Left colon (tissue), 2 donors: ENCODE measurements around the gene ZCCHC24. TPM values are rescaled to one million over a fixed set of nuclear protein-coding genes. Genes with fewer than 3 reads are reported as not detected.
"Not testable (repeated sequence)": the region's sequence is repeated elsewhere in the genome, so short reads cannot be mapped to it uniquely, and the experiment has no call there.

Source experiments
- ATAC-seq: fragments of 200-7000 bp; cut with Tn5 transposase; one replicate; pipeline ENCODE4 v1.9.1; 2020; ENCODE audit warnings: mild to moderate bottlenecking, moderate library complexity
- DNase-seq, 2 donors: peaks; one replicate each; pipeline ENCODE4 v3.0.0-alpha.2; 2020
- intact Hi-C, 2 donors: fragments of 100-400 bp; cut with DNase I in 1 of 2; cut with micrococcal nuclease in 1 of 2; formaldehyde crosslinking; loops; one replicate each; pipeline versions ENCODE4 v1.11.2 to v1.14.0; 2022; cut with DNase I, micrococcal nuclease
- total RNA-seq, 2 donors: library from RNA; stranded (reverse); fragmentation: NEBNext Ultra II Directional; extraction: Animal tissue kit (Norgen Biotek cat#: 25700); gene quantifications; one replicate each; pipeline ENCODE4 v1.2.1, GENCODE V29; 2021
- donor health status: DM: no; HTN: no; CAD: no.
- donor health status: DM: yes; HTN: yes; CAD: no.

The ZCCHC24 gene
- total RNA-seq, 2 donors from 2014 or later: 5.3 to 18.4 TPM

DNA sequence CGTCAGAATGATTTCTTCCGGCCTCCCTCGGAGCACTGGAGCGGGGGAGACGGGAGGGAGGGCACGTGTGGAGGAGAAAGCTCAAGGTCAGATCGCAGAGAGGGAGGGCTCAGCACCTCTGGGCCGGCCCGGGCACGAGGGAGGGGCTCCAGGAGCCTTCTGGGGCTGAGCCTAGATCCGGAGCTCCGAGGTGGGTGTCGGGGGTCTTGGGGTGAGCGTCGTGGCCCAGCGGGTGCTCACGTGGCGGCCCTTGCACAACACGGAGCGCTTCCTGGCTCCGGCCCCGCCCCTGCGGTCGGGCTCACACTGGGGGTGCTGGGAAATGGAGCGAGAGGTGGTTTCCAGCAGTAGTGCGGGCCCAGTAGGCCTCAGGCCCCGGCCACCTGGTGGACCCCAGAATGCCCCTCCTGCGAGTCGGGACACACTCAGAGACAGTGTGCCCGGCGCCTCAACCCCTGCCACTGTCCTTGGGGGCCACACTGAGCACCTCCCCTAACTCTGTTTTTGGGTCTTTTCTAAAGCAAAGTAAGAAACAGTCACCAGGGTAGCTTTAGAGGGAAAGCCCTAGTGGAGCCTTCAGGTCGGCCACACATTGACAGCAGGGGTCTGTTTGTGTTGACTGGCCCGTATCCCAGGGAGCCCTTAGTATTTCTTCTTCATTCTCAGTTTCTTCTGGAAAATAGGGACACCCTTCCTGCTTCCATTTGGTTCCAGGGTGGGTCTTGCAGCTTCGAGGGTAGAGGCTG, 97.4 kb downstream of the ZCCHC24 start:
- intact Hi-C loops: no loop called here
- DNase-seq (peak; percentile 83 to 84), ATAC-seq (peak; percentile 66)

DNA sequence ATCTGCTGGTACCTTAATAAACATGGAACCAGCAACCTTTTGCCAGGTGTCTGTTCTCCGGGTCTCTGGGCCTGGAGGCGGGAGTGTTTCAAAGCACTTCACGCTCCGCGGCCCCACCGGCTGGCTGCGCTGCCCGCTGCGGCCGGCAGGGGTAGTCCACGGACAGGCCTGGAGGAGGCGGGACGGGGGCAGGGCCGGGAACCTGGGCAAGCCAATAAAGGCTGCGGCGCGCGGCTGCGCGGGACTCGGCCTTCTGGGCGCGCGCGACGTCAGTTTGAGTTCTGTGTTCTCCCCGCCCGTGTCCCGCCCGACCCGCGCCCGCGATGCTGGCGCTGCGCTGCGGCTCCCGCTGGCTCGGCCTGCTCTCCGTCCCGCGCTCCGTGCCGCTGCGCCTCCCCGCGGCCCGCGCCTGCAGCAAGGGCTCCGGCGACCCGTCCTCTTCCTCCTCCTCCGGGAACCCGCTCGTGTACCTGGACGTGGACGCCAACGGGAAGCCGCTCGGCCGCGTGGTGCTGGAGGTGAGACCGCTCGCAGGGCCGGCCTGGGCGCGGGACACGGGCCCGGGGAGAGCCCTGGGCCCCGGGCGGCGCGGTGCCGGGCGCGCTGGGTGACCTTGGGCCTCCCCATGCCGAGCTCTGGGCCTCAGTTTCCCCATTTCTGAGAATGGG, 98.1 kb downstream of the ZCCHC24 start, which contains the start of gene PPIF:
Gene PPIF (plus strand): TSS at position 244 of the 668 bp plus-strand sequence. CDS start 80 bp downstream, at position 324.
- DNase-seq (peak; percentile 93 to 97), ATAC-seq (peak; percentile 84)
- intact Hi-C loops: no loop called here

DNA sequence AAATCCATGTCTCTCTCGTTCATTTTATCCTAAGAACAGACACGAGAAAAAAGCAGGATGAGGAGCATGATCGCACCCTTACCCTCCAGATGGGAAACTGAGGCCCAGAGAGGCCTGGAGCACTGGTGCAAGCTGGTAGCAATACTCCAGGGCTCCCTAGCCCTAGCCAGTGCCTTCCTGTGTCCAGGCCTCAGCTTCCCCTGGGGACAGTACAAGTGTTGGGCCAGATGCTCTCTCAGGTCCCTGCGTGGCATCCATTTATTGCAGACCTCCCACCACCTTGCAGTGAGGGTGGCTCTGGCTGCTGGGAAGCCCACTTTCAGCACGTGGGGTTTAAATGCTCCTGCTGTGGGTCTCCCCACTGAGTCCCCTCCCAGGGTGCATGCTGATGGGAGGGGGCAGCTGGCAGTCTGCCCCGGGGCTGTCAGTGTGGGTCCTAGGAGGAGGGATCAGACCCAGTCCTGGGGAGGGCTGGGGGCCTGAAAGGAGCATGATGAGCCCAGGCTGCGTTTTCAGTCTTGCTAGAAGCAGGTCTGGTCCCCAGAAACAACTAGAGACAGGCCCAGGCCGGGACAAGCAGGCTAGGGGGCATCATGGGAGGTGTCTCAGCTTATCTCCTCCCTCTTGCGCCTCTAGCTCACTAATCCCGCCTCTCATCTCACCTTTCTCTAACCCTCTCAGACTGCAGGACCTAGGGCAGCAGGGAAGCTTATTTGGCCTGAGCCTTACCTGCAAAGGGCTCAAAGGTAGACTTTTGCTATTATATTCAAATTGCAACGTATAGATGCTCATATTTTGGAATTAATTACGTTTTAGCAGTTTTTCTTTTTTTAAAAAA, 98.8 kb downstream of the ZCCHC24 start:
- intact Hi-C loops: no loop called here
- ATAC-seq: no peak
- DNase-seq: no peak

DNA sequence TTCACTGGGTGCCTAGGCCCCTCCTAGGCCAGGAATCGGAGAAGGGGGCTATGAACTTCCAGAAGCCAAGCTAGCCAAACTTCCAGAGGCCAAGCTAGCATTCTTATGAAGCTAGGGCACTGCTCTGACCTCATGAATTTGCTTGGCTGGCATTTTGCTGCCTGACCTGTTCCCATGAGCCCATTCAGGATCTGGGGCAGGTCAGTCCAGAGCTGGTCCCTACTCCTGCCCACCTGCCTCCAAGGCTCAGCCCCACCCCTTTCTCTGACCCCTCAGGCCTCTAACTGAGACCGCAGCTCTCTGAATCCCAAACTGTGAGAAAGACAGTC, 99.4 kb downstream of the ZCCHC24 start:
- no peak for ATAC-seq
- DNase-seq: no peak
- intact Hi-C loops: no loop called here

DNA sequence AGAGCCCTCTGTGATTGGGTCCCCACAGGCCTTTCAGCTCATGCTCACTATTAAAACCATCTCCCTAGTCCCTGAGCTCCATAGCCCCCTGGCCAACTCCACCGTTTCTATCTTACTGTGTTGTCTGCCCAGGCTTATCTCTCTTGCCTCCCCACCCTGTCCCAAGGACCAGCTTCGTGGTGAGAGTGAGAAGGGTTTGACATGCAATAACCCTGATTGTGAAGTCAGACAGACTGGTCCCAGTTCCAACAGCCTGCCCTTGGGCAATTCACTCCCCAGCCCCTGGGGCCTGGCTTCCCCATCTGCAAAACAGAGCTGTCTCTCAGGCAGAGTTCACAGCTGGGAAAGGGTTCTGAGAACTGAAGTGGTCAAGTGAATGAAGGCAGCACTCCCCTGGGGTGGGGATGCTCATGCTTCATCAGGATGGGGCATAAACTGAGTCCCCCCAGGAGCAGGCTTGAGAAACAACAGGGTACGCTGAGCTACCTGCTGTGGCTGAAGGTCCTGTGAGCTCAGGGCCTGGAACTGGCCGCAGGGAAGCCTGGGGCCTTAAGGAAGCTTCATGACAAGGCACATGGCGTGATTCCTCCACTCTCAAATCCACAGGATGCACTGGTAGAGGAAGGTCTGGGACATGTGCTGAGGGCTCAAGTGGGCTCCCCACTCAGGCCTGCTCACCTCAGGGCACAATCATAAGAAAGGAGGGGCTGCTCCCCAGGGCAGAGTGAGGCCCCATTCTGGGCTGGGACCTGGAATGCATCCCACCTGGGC, 100.0 kb downstream of the ZCCHC24 start:
- ATAC-seq (no peak), DNase-seq (no peak)
- intact Hi-C loops: no loop called here

DNA sequence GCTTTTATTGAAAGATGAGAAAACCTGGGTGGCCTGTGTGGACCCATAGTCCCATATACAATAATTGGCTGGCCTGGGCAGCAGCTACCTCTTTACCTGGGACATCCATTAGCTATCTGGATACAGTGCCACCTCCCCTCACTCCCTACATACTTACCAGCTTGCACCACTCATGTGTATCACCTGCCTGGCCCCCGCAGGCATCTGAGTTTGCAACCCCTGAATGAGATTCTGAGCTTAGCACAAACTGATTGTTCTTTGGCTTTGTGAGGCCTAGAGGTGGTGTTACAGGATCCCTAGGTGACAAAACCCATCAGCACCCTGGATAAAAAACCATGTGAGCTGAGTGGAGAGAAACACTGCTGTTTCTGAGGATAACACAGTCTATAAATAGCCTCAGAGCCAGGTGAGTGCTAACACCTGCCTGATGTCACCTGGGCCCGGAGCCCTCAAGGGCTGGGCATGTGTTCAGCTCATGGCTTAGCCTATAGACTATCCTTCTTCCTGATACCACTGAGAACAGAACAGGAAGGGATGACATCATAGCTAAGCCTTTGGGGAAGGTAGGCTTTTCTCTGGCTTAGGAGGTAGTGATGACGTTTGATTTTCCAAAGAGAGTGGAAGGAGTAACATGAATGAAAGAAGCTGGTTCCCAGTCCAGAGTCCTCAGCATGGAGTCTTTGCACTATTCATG, 100.8 kb downstream of the ZCCHC24 start:
- ATAC-seq (peak; percentile 8), DNase-seq (no peak)
- intact Hi-C loops: no loop called here

DNA sequence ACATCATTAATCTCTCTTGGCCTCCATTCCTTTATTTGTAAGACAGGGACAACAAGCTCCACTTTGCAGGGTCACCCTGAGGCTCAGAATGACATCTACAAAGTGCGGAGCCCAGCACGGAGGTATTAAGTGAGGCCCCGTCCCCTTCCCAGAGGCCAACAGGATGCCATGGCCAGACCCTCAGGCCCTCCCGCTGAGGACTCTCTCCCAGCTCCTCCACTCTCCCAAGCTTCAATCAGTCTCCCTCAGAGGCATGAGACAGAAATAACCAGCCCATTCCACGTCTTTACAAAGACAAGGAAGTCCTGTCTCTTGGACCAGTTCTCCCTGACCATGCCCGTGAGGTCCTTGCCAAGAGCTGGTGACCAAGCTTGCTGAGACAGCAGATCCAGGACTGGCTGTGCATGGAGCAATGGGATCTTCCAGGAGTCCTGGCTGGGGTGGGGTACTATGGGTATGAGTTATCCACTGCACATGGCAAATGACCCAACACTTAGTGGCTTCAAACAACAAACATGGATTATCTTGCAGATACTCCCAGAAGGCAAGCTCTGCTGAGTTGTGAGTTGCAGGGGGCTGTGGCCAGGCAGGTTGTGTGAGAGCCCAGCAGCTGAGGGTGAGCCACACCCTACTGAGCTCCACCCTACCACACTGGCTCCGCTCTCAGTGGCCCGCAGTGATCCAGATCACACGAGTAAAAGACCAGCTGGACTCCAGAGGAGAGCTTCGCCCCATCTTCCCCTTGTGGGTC, 102.4 kb downstream of the ZCCHC24 start:
- intact Hi-C loops: no loop called here
- DNase-seq (peak in 1 of 2 donors; percentile 50), ATAC-seq (peak; percentile 55)

DNA sequence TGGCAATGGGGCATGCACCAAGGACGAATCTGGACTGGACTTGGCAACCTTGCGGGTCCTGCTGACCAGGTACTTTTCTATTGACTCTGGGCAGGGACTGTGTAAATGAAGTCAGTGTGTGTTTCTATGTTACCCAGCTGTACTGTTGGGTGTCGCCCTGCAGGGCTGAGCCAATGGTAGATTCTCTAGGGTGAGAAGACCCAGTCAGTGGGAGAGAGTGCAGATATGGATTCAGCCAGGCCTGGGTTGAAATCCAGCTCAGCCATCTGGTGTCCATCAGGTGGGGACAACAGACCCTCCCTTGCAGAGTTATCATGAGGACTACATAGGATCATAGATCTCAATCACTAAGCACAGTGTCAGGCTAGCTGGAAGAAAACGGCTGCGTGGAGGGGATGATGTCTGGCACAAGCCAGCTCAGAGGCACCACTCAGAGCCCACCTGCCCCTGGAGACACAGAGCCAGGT, 103.1 kb downstream of the ZCCHC24 start:
- intact Hi-C loops: no loop called here
- DNase-seq (no peak), ATAC-seq (peak; percentile 52)

DNA sequence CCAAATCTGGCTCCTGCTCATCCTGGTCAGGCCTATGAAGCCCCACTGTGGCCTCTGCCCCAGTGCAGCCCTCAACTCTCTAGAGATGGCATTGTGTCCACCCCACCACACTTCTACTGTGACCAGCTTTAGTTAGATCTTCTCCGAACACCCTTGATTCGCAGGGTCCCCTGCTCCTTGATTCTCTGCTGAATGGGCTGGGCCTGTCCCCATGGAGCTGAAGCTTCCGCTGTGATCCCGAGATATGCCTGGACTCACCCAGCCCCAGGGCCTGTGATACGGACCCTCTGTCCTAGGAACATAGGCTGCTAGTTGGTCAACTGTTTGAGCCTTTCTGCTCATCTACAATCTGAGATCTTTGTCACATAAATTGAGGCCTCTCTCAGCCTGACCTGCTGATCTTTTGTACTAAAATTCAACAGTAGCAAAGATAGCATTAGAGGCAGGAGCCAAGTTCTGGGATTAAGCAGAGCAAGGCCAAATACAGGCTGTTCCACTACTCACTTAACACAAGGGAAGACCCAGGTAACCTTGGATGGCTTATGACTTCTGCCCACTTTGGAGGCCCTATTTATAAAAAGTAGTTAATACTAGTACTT, 104.7 kb downstream of the ZCCHC24 start:
- intact Hi-C loops: no loop called here
- no peak for ATAC-seq

DNA sequence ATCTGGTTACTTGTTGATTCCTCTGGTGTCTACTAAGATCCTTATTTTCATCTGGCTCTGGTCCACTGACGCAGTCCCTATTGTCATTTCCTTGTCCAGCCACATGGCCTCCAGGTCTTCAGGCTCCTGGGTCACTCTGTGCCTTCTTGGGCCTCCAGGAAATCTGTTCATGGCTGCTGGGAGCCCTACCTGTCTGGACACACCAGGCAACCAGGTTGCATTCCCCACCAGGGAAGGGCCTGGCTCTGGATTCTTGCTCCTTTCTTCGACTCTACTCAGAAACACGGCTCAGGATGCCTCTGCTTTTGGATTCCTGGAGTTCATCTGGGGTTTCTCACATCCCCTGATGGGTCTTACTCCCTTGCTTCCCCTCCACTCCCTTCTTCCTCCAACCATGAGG, 106.2 kb downstream of the ZCCHC24 start:
- intact Hi-C loops: no loop called here
- DNase-seq: no peak
- no peak for ATAC-seq

More for the DNA sequence above, 104.7 kb downstream of the ZCCHC24 start:
- no peak for DNase-seq

DNA sequence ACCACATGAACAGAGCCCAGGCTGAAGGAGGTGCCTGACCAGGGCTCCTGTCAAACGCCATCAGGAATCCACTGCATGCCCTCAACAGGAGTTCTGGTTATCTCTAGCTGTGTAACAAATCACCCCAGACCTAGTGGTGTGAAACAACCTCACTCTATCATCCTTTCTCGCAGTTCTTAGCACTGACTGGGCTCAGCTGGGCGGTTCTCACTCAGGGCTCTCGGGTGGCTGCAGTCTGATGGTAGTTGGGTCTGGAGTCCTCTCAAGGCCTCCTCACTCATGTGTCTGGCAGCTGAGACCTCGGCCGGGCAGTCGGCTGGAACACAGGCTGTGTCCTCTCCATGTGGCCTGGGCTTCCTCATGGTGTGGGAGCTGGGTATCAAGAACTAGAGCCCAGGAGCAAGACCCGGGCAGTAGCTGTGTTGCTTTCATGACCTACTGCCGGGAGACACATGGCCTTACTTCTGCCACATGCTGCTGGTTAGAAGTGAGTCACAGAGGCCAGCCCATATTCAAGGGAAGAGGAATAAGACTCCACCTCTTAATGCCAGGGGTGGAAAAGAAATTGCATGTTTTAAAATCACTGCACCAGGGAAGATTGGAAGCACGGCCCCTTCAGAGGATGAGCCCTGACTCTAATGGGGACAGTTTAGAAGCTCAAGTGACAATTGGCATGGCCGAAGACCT, 107.5 kb downstream of the ZCCHC24 start:
- ATAC-seq, intact Hi-C loops: not testable (repeated sequence)

DNA sequence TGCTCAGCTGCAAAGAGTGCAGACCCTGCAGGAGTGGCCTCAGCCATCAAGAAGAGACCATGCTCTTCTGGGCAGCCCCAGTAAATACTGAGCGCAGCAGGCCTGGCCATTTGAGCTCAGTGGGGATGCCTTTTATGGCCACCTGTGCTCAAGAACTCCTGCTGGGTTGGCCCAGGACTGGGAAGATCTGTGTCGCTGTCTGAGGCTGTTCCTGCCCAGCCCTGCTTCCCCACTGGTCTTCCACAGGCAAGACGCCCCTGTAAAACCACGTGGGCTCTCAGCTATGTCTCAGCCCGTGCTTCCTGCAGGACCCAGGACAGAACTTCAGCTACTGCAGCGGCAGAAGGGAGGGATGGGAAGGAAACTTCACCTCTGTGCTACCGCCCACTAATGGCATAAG, 108.7 kb downstream of the ZCCHC24 start:
- ATAC-seq: no peak

More for the DNA sequence above, 107.5 kb downstream of the ZCCHC24 start:
- not testable (repeated sequence) for DNase-seq

DNA sequence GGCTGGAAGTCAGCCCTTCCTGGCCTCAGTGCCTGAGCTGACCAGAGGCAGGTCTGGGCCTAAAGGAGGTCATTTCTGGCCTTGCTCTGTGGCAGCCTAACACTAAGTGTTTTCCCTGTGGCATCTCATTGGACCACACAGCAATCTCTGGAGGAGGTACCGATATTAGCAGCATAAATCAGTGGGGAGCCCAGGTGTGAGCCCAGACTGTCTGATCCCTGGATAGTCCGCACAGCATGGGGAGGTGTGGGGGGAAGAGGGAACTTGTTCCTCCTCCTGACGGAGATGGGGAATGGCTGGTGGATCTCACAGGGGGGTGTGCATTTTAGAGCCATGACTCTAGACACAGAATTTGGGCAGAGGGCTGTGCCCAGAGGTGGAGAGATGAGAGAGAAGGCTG, 109.1 kb downstream of the ZCCHC24 start:
- ATAC-seq (no peak), DNase-seq (no peak)
- intact Hi-C loops: no loop called here

More for the DNA sequence above, 108.7 kb downstream of the ZCCHC24 start:
- intact Hi-C loops: no loop called here
- DNase-seq: no peak

DNA sequence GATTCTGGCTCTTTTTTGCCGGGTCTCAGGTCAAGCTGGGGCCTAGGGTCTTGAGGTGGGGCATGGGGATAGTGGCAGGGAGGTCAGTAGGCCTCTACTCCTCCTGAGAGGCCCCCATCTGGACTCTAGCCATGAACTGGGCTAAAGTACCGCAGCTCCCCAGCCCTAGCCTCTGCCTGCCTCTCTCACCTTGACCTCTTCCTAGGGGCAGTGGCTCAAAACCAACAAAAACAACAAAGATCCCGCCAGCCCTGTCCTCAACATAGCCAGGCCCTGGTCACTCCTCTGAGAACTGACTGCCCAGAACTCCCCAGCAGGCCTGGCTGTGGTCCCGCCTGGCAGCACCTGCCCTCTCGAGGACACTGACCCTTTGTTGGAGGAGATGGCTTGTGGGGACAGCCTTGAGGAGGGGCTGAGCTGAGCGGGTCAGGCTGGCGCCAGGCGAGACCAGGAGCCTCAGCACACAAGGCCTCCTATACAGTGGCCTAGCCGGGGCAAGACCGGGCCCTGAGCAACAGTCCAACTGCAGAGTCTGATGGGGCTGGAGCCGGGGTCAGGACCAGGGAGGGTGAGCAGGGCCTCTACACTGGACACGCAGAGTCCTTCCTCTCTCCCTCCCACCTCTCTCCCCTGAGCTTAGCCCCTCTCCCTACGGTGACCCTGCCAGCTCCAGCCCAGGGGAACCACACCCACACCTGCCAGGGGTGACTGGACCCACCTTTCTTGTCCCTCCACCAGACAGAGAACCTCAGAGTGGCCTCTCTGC, 109.8 kb downstream of the ZCCHC24 start:
- intact Hi-C loops: no loop called here
- DNase-seq (no peak), ATAC-seq (peak; percentile 22)

DNA sequence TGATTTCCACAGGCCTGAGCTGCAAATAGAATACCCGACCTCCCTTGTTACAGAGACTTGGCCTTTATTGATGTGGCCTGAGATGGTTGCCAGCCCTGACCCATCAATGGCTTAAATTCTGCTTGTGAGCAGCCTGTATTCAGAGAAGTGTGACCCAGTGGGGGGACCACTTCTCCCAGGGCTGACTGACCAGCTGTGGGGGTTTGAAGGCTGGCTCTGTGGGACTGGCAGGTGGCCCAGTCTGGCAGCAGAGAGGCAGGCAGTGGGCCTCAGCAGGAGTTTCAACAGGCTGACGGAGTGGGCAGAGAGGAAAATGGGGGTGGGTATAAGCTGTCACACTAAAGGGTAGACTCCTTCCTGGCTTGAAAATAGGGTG, 110.3 kb downstream of the ZCCHC24 start:
- ATAC-seq: no peak
- DNase-seq: no peak
- intact Hi-C loops: no loop called here

DNA sequence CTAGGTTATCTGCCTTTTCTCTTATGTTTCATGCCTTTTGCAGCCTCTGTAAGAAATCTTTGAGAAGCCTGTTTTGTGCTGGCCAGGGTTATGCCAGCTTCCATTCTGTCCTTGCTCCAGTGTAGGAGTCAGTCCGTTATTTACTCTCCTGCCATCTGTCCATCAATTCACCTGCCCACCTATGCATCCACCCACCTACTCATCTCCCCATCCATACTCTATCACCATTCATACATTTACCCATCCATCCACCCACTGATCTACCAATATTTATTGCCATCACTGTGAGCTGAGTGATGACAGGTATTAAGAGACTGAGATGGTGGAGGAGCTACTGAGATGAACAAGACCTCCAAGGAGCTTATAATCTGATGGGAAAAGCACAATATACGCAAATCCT, 110.9 kb downstream of the ZCCHC24 start:
- no peak for ATAC-seq
- intact Hi-C loops: no loop called here
- no peak for DNase-seq
